Activated naive CD8-positive, alpha-beta T cell treated with anti-CD3 and anti-CD28 coated beads, Interleukin-2, amount 50 U/mL, for 16 hours (primary cell): ENCODE results near the gene SPRY4.
"Not testable (repeated sequence)": the region's sequence is repeated elsewhere in the genome, so short reads cannot be mapped to it uniquely, and the experiment has no call there.

ENCODE experiments used
- DNase-seq: peaks from one replicate; pipeline ENCODE4 v3.0.0-alpha.2; 2020; ENCODE audit warnings: low read depth, low spot score

SPRY4 gene

GRCh38 chr5:142334538-142334937 is 9.7 kb upstream of the SPRY4 start:
- no peak for DNase-seq

GRCh38 chr5:142333749-142334148 is 8.9 kb upstream of the SPRY4 start:
- DNase-seq = not testable (repeated sequence)

GRCh38 chr5:142330444-142330843 is 5.6 kb upstream of the SPRY4 start:
- DNase-seq = no peak

- DNase-seq = no peak
Observed at GRCh38 chr5:142330026-142330425, 5.2 kb upstream of the SPRY4 start.

- DNase-seq = no peak
Observed at GRCh38 chr5:142327111-142327842, 2.5 kb upstream of the SPRY4 start.

GRCh38 chr5:142326480-142326938 is 1.7 kb upstream of the SPRY4 start:
- DNase-seq = no peak

GRCh38 chr5:142325725-142326479 is 1.1 kb upstream of the SPRY4 start:
- no peak for DNase-seq

GRCh38 chr5:142324136-142324870 is 518 bp downstream of the SPRY4 start:
- DNase-seq = no peak

- DNase-seq = no peak
Observed at GRCh38 chr5:142323480-142324135, 1.2 kb downstream of the SPRY4 start.

GRCh38 chr5:142322747-142323479 is 1.9 kb downstream of the SPRY4 start:
- no peak for DNase-seq

- no peak for DNase-seq
Observed at GRCh38 chr5:142322403-142322746, 2.4 kb downstream of the SPRY4 start.

- DNase-seq = no peak
Observed at GRCh38 chr5:142320851-142321560, 3.8 kb downstream of the SPRY4 start.

- no peak for DNase-seq
Observed at GRCh38 chr5:142320430-142320738, 4.4 kb downstream of the SPRY4 start.

- no peak for DNase-seq
Observed at GRCh38 chr5:142319560-142320429, 5.0 kb downstream of the SPRY4 start.

- DNase-seq = no peak
Observed at GRCh38 chr5:142319105-142319504, 5.7 kb downstream of the SPRY4 start.

- DNase-seq = no peak
Observed at GRCh38 chr5:142317753-142318152, 7.1 kb downstream of the SPRY4 start.

GRCh38 chr5:142317173-142317572 is 7.6 kb downstream of the SPRY4 start:
- DNase-seq = no peak

- DNase-seq = no peak
Observed at GRCh38 chr5:142316681-142317080, 8.1 kb downstream of the SPRY4 start.

GRCh38 chr5:142316051-142316450 is 8.8 kb downstream of the SPRY4 start:
- DNase-seq = no peak
